Breast epithelium (tissue), 3 donors: ENCODE data around the gene TRIOBP.

ENCODE experiments used
- CTCF ChIP-seq, 3 donors: fragments of 450-650 bp; IDR thresholded peaks; one replicate each; pipeline ENCODE4 v1.5.1; 2016 to 2017; ENCODE audit warnings: antibody characterized with exemption in 3 of 3, mild to moderate bottlenecking in 3 of 3, moderate library complexity in 3 of 3
- POLR2A ChIP-seq: fragments of 450-650 bp; IDR thresholded peaks from one replicate; pipeline ENCODE4 v1.6.1; 2016; ENCODE audit warnings: antibody characterized with exemption, mild to moderate bottlenecking, moderate library complexity
- POLR2AphosphoS5 ChIP-seq, 3 donors: sonication (generic); formaldehyde crosslinking; IDR thresholded peaks; one replicate each; pipeline ENCODE4 v1.6.1; 2017; ENCODE audit warnings: antibody characterized with exemption in 3 of 3

GRCh38 chr22:37662039-37662438, 34.8 kb upstream of the TRIOBP start:
- no peak for TF ChIP-seq CTCF (IDR thresholded peaks at IDR 0.05)
- no peak for TF ChIP-seq POLR2A
- no peak for TF ChIP-seq POLR2AphosphoS5 (IDR thresholded peaks at IDR 0.05)
